Activated effector memory CD4-positive, alpha-beta T cell treated with Interleukin-2 at 50 U/mL for 16 hours (primary cell): ENCODE results near the gene DYNLT2.

Experiments
- DNase-seq: peaks from one replicate; pipeline ENCODE4 v3.0.0-alpha.2; 2020

The DYNLT2 gene

GRCh38 chr6:169692516-169692915 is 58.9 kb downstream of the DYNLT2 start:
- no peak for DNase-seq

- no peak for DNase-seq
These were observed 60.1 kb downstream of the DYNLT2 start for GRCh38 chr6:169691260-169691659.
